Choroid plexus epithelial cell (primary cell): ENCODE data around the gene SEC61B.
"Not testable (repeated sequence)": the region's sequence is repeated elsewhere in the genome, so short reads cannot be mapped to it uniquely, and the experiment has no call there.

Experiments
- DNase-seq: peaks from one replicate; pipeline ENCODE4 v3.0.0-alpha.2; 2010; ENCODE audit warnings: low read depth
- H3K4me3 ChIP-seq: 2 replicates; pipeline ENCODE4 v1.5.1; 2011; ENCODE audit warnings: low read depth, mild to moderate bottlenecking, control low read depth, low read length, moderate library complexity
- TF ChIP-seq, protein P1 (sequence below): conservative IDR thresholded peaks from 2 replicates; pipeline ENCODE4 v1.5.1; 2011; ENCODE audit warnings: low read depth, mild to moderate bottlenecking, control low read depth, inconsistent platforms, low read length, moderate library complexity

The SEC61B gene

DNA sequence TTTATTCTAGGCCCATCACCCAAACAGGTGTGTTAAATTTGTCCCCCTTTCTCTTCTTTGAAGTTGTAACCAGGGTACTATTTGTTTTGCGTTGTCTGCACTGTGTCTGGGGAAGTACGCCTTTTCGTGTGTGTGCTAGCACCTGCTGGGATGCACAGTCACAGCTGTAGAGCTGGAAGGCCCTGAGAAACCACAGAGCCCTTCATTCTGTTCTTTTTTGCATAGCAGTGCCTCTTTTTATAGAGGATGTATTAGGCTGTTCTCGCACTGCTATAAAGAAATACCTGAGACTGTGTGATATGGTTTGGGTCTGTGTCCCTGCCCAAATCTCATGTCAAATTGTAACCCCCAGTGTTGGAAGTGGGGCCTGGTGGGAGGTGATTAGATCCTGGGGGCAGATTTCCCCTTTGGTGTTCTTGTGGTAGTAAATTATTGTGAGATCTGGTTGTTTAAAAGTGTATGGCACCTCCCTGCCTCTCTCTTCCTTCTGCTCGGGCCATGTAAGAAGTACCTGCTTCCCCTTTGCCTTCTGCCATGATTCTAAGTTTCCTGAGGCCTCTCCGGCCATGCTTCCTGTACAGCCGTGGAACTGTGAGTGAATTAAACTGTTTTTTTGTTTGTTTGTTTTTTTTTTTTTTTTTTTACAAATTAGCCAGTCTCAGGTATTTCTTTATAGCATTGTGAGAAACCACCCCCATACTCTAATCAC, 14.0 kb downstream of the SEC61B start:
- TF ChIP-seq, protein P1, sequence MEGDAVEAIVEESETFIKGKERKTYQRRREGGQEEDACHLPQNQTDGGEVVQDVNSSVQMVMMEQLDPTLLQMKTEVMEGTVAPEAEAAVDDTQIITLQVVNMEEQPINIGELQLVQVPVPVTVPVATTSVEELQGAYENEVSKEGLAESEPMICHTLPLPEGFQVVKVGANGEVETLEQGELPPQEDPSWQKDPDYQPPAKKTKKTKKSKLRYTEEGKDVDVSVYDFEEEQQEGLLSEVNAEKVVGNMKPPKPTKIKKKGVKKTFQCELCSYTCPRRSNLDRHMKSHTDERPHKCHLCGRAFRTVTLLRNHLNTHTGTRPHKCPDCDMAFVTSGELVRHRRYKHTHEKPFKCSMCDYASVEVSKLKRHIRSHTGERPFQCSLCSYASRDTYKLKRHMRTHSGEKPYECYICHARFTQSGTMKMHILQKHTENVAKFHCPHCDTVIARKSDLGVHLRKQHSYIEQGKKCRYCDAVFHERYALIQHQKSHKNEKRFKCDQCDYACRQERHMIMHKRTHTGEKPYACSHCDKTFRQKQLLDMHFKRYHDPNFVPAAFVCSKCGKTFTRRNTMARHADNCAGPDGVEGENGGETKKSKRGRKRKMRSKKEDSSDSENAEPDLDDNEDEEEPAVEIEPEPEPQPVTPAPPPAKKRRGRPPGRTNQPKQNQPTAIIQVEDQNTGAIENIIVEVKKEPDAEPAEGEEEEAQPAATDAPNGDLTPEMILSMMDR = no peak
- no peak for DNase-seq
- no peak overlapping the region for H3K4me3 ChIP-seq

DNA sequence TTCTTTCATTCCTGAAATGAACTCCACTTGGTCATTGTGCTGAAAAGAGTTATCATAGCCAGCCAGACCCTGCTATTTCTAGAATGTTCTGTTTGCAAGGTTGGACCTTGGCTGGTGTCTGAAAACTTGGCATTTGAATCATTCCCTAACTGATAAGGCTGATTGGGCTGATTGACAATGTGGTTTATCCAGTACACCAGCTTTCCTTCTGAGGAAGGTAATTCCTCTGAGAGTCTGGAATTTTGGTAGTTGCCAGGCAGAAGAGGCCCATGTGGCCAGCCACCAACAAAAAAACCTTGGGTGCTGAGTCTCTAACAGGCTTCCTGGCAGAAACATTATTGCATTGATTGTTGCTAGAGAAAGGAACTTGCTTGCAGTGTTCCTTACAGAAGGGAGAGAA, 15.3 kb downstream of the SEC61B start:
- TF ChIP-seq, protein P1 = no peak
- DNase-seq = no peak
- no peak overlapping the region for H3K4me3 ChIP-seq

DNA sequence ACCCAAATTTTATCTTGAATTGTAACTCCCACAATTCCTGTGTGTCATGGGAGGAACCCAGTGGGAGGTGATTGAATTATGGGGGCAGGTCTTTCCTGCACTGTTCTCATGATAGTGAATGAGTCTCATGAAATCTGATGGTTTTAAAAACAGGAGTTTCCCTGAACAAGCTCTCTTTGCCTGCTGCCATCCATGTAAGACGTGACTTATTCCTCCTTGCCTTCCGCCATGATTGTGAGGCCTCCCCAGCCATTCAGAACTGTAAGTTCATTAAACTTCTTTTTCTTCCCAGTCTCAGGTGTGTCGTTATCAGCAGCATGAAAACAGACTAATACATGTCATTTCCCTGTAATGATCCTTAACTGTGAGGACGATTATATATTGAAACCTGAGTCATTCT, 15.8 kb downstream of the SEC61B start:
- DNase-seq, H3K4me3 ChIP-seq: not testable (repeated sequence)

DNA sequence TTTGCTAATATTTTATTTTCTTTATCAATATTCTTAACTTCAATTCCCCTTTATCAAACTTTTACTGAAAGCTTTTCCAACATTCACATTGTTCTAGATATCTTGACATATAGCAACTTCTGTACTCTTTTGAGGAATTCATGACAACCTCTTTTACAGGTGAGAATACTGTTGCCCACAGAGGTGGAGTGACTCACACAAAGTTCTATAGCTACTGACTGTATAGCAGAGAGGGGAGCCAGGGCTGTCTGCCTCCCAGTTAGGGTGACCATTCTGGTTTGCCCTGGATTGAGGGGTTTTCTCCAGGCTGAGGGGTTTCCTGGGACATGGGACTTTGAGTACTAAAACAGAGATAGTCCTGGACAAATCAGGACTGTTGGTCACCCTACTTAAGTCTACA, 16.2 kb downstream of the SEC61B start:
- no peak overlapping the region for H3K4me3 ChIP-seq
- no peak for DNase-seq
- TF ChIP-seq, protein P1 = no peak

DNA sequence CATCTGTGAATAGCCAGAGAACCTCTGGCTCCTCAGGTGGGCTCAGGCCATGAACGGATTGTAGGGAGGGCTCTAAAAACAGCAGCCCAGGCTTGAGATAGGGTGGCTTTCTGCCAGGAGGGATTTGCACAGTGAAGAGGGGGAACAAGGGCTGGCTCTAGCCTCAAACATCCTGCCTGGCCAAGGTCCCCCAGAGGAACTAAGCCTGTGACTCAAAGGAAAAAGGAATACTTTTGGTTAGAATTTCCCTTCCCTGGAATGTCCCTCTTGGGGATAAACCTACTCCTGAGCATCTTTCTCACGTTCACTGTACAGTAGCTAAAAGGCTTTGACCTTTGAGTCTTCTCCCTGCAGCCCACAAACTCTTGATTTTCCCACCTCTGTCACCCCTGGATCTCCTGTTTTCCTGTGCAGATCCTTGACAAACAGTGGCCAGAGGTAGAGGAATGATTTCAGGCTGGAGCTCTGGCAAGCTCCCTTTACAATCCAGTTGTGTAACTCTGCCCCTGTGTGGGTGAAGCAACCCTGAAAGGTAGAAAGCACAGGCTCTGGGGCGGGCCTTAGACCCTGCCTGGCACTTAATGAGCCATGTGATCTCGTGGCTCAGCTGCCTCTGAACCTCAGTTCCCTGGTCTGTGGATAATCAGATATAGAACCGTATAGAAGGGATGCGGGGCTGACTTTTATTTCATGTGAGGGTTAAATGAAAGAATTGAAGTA, 17.4 kb downstream of the SEC61B start:
- H3K4me3 ChIP-seq = no peak overlapping the region
- peak; percentile 40 for DNase-seq
- TF ChIP-seq, protein P1 = no peak

DNA sequence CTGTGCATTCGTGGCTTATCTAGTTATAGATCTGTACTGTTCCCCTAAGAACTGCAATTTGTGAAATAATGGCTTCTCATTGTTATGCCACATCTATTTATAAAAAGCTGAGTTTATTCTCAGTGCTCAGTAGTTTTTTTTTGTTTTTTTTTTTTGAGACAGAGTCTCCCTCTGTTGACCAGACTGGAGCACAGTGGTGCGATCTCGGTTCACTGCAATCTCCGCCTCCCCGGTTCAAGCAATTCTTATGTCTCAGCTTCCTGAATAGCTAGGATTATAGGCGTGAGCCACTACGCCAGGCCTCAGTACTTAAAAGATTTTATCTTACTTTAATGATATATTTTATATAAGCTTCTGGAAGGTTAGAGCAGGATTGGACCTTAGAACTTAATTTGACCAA, 19.0 kb downstream of the SEC61B start:
- DNase-seq = peak; percentile 25
- TF ChIP-seq, protein P1 = peak; percentile 36
- no peak overlapping the region for H3K4me3 ChIP-seq

DNA sequence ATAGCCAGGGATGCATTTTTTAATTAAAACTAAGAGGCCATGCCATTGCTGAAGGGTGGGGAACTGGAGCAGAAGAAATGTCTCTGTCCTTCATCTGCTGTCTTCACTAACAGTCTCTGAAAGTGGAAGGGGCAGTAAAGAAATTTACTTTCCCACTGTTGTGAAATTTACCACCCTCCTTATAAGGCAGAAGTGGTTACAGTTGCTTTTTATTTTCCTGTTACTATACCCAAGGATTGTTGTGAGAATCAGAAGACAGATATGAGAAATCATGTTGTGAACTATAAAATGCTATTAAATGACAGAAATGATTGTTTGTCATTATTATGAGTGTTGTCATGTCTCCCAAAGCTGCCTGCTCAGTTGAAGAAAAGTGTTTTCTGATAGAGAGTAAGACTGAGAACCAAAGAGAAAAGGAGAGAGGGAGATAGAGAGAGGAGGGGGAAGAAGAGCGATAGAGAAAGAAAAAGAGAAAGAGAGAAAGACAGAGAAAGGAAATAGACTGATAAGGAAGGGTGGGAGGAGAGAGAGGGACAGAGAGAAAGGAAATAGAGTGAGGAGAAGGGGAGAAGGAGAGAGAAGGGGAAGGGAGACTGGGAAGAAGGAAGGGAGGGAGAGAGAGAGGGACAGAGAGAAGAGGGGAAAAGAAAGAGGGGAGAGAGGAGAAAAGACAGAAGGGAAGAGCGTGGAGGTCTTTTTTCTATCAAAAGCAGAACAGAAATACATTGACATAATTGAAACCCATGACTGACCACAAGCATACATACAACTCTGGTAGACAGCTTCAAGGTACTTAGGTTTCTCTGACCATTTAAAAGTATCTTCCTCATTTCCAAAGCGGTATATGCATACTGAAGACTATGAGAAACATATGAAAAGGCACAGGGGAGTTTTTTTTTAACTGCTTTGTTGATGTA, 22.5 kb downstream of the SEC61B start:
- TF ChIP-seq, protein P1 = no peak
- DNase-seq = no peak
- H3K4me3 ChIP-seq = no peak overlapping the region
